NCI-H526 treated with DMSO at 0.1 percent for 48 hours (cell line): Measurements from ENCODE around the gene CEACAM1.
"Not testable (repeated sequence)": the region's sequence is repeated elsewhere in the genome, so short reads cannot be mapped to it uniquely, and the experiment has no call there.

Source experiments
- DNase-seq: peaks from one replicate; lab custom pipeline; 2025; lab: John Stamatoyannopoulos, UW

CEACAM1 gene

GRCh38 chr19:42474743-42475142 is 53.5 kb downstream of the CEACAM1 start:
- no peak for DNase-seq

GRCh38 chr19:42473686-42474085 is 54.6 kb downstream of the CEACAM1 start:
- DNase-seq, result no peak

- no peak for DNase-seq
Observed at GRCh38 chr19:42472402-42473147, 55.7 kb downstream of the CEACAM1 start.

- DNase-seq, result no peak
Observed at GRCh38 chr19:42471554-42472249, 56.6 kb downstream of the CEACAM1 start.

- DNase-seq, result no peak
Observed at GRCh38 chr19:42469311-42470235, 58.7 kb downstream of the CEACAM1 start.

- DNase-seq, result no peak
Observed at GRCh38 chr19:42468273-42468796, 59.9 kb downstream of the CEACAM1 start.

GRCh38 chr19:42467183-42467760 is 61.0 kb downstream of the CEACAM1 start:
- DNase-seq, result no peak

GRCh38 chr19:42466521-42467182 is 61.6 kb downstream of the CEACAM1 start:
- peak; percentile 21 for DNase-seq

GRCh38 chr19:42465827-42466280 is 62.4 kb downstream of the CEACAM1 start:
- no peak for DNase-seq

GRCh38 chr19:42461700-42462324 is 66.5 kb downstream of the CEACAM1 start:
- DNase-seq, result peak; percentile 19

GRCh38 chr19:42461231-42461630 is 67.0 kb downstream of the CEACAM1 start:
- not testable (repeated sequence) for DNase-seq

GRCh38 chr19:42459926-42460325 is 68.4 kb downstream of the CEACAM1 start:
- no peak for DNase-seq
